CD4-positive, alpha-beta T cell (primary cell): ENCODE results near the gene YEATS2. TPM values are rescaled to one million over a fixed set of nuclear protein-coding genes. Genes with fewer than 3 reads are reported as not detected.

Experiments
- ATAC-seq: fragments of 200-7000 bp; cut with Tn5 transposase; one replicate; pipeline ENCODE4 v1.10.0; 2022; ENCODE audit warnings: mild to moderate bottlenecking; ENCODE audit not compliant: poor library complexity
- CTCF ChIA-PET: fragments of 350-600 bp; sonication (Branson Sonifier 250); formaldehyde crosslinking; loops from one replicate; lab custom pipeline; 2021; ENCODE audit warnings: antibody characterized with exemption, inconsistent platforms; lab: Charles Lee
- POLR2A ChIA-PET: fragments of 350-600 bp; sonication (Branson Sonifier 250); formaldehyde crosslinking; loops from one replicate; lab custom pipeline; 2021; ENCODE audit warnings: antibody characterized with exemption, inconsistent platforms; lab: Charles Lee
- DNase-seq, 14 experiments: peaks; one replicate each; pipeline ENCODE4 v3.0.0-alpha.2; 2013 to 2020; ENCODE audit warnings: mixed read lengths in 2 of 14
- H3K27ac ChIP-seq, 2 donors: one replicate each; pipeline versions ENCODE4 v1.5.1 to v1.7.0; 2013; ENCODE audit warnings: low read length in 2 of 2, low read depth in 1 of 2, mild to moderate bottlenecking in 1 of 2
- H3K27me3 ChIP-seq, 2 experiments: 1 replicate in 1 of 2; 2 replicates in 1 of 2; pipeline versions ENCODE4 v1.6.1 to v1.7.0; 2013; ENCODE audit warnings: low read length in 2 of 2, control low read depth in 1 of 2, mild to moderate bottlenecking in 1 of 2, moderate library complexity in 1 of 2; ENCODE audit not compliant: insufficient read depth in 2 of 2, control insufficient read depth in 1 of 2
- H3K36me3 ChIP-seq: one replicate; pipeline ENCODE4 v1.6.1; 2013; ENCODE audit warnings: low read length, control low read depth; ENCODE audit not compliant: insufficient read depth
- H3K4me1 ChIP-seq: one replicate; pipeline ENCODE4 v1.6.1; 2013; ENCODE audit warnings: low read length, control low read depth; ENCODE audit not compliant: insufficient read depth
- H3K4me3 ChIP-seq: one replicate; pipeline ENCODE4 v1.5.1; 2013; ENCODE audit warnings: mild to moderate bottlenecking, low read length, moderate library complexity
- H3K9me3 ChIP-seq, 2 experiments: 1 replicate in 1 of 2; 2 replicates in 1 of 2; pipeline versions ENCODE4 v1.6.1 to v1.7.0; 2013; ENCODE audit warnings: low read length in 2 of 2, mild to moderate bottlenecking in 2 of 2, control low read depth in 1 of 2, moderate library complexity in 1 of 2; ENCODE audit not compliant: control insufficient read depth in 1 of 2, insufficient read depth in 1 of 2
- H3K27ac Mint-ChIP-seq: one replicate; pipeline ENCODE4 v1.8.0; 2020; ENCODE audit warnings: mixed read lengths
- H3K27me3 Mint-ChIP-seq: one replicate; pipeline ENCODE4 v1.8.0; 2021; ENCODE audit warnings: mixed read lengths
- H3K36me3 Mint-ChIP-seq: one replicate; pipeline ENCODE4 v1.8.0; 2021; ENCODE audit warnings: low read depth, mixed read lengths
- H3K4me1 Mint-ChIP-seq: one replicate; pipeline ENCODE4 v1.8.0; 2021; ENCODE audit warnings: low read depth, mixed read lengths
- H3K4me3 Mint-ChIP-seq: one replicate; pipeline ENCODE4 v1.8.0; 2020; ENCODE audit warnings: mild to moderate bottlenecking, mixed read lengths
- H3K9me3 Mint-ChIP-seq: one replicate; pipeline ENCODE4 v1.8.0; 2020; ENCODE audit warnings: mixed read lengths
- intact Hi-C, 2 experiments: fragments of 100-400 bp; cut with DNase I in 1 of 2; cut with micrococcal nuclease in 1 of 2; formaldehyde crosslinking; loops; one replicate each; pipeline versions ENCODE4 v1.15.1 to v1.9.0; 2023 to 2025; cut with DNase I, micrococcal nuclease
- total RNA-seq, 174 experiments: library from RNA in 2 of 174; stranded (reverse) in 2 of 174; gene quantifications; one replicate each; pipeline ENCODE4 v1.2.3 and lab custom pipeline; 2021 to 2026
- TF ChIP-seq, protein P1 (sequence below): fragments of 200-600 bp; IDR thresholded peaks from one replicate; pipeline ENCODE4 v1.8.0; 2022; ENCODE audit warnings: antibody characterized with exemption, mild to moderate bottlenecking

Gene YEATS2
- total RNA-seq, 2 experiments from 2014 or later = 14.6 to 15.9 TPM

DNA sequence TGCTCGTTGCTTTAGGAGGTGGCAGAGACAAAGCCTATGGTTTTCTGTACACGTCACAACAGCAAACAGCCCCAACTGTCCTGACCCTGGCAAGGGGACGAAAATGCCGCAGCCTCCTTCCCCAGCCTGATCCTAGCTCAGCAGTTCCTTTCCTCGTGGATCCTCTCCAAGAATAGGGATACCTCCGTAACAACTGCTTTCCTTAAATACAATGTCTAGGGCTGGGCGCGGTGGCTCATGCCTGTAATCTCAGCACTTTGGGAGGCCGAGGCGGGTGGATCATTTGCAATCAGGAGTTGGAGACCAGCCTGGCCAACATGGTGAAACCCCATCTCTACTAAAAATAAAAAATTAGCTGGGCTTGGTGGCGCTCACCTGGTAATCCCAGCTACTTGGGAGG, 110.8 kb downstream of the YEATS2 start:
- no peaks in the 10 kb centered on the region for H3K9me3 ChIP-seq
- ChIA-PET CTCF (no interaction called here), POLR2A (no interaction called here)
- ATAC-seq = no peak
- Mint-ChIP-seq H3K36me3 (peaks cover 71% of the 10 kb centered on the region), H3K27ac (no peak overlapping the region), H3K4me1 (no peaks in the 10 kb centered on the region), H3K9me3 (no peaks in the 10 kb centered on the region), H3K27me3 (no peaks in the 10 kb centered on the region), H3K4me3 (no peak overlapping the region)
- no peaks in the 10 kb centered on the region for H3K27me3 ChIP-seq
- H3K27ac ChIP-seq = no peak overlapping the region
- intact Hi-C loops = no loop called here
- peaks cover 68% of the 10 kb centered on the region for H3K36me3 ChIP-seq
- no peak for DNase-seq
- H3K4me1 ChIP-seq = no peaks in the 10 kb centered on the region
- H3K4me3 ChIP-seq = no peak overlapping the region
- TF ChIP-seq, protein P1, sequence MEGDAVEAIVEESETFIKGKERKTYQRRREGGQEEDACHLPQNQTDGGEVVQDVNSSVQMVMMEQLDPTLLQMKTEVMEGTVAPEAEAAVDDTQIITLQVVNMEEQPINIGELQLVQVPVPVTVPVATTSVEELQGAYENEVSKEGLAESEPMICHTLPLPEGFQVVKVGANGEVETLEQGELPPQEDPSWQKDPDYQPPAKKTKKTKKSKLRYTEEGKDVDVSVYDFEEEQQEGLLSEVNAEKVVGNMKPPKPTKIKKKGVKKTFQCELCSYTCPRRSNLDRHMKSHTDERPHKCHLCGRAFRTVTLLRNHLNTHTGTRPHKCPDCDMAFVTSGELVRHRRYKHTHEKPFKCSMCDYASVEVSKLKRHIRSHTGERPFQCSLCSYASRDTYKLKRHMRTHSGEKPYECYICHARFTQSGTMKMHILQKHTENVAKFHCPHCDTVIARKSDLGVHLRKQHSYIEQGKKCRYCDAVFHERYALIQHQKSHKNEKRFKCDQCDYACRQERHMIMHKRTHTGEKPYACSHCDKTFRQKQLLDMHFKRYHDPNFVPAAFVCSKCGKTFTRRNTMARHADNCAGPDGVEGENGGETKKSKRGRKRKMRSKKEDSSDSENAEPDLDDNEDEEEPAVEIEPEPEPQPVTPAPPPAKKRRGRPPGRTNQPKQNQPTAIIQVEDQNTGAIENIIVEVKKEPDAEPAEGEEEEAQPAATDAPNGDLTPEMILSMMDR = no peak

DNA sequence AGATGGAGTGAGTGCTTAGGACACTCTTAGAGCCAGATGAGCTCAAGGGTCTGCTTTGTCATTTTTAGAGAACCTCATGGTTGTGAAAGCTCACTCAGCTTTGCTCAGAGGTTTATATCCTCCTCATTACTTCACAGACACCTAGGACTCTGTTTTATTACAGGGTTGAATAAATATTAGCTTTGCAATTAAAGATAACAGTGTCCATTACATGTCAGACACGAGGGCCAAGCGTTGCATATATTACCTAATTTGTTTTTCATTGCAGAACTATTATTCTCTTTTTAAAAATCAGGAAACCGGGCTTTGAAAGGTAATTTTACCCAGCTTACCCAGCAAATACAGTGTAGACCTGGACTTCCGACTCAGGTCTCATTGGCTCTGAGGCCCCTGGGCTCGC, 111.7 kb downstream of the YEATS2 start:
- H3K27me3 Mint-ChIP-seq = no peaks in the 10 kb centered on the region
- no peaks in the 10 kb centered on the region for H3K9me3 Mint-ChIP-seq
- Histone ChIP-seq H3K27me3 (no peaks in the 10 kb centered on the region), H3K27ac (no peak overlapping the region), H3K4me1 (no peaks in the 10 kb centered on the region), H3K9me3 (no peaks in the 10 kb centered on the region), H3K4me3 (no peak overlapping the region), H3K36me3 (peaks cover 60% of the 10 kb centered on the region)
- ATAC-seq (no peak), DNase-seq (no peak)
- H3K36me3 Mint-ChIP-seq = peaks cover 64% of the 10 kb centered on the region
- ChIA-PET POLR2A (no interaction called here), CTCF (no interaction called here)
- intact Hi-C loops = no loop called here
- TF ChIP-seq, protein P1 = no peak
- H3K4me3 Mint-ChIP-seq = no peak overlapping the region
- peaks cover 2% of the 10 kb centered on the region for H3K4me1 Mint-ChIP-seq
- H3K27ac Mint-ChIP-seq = no peak overlapping the region

DNA sequence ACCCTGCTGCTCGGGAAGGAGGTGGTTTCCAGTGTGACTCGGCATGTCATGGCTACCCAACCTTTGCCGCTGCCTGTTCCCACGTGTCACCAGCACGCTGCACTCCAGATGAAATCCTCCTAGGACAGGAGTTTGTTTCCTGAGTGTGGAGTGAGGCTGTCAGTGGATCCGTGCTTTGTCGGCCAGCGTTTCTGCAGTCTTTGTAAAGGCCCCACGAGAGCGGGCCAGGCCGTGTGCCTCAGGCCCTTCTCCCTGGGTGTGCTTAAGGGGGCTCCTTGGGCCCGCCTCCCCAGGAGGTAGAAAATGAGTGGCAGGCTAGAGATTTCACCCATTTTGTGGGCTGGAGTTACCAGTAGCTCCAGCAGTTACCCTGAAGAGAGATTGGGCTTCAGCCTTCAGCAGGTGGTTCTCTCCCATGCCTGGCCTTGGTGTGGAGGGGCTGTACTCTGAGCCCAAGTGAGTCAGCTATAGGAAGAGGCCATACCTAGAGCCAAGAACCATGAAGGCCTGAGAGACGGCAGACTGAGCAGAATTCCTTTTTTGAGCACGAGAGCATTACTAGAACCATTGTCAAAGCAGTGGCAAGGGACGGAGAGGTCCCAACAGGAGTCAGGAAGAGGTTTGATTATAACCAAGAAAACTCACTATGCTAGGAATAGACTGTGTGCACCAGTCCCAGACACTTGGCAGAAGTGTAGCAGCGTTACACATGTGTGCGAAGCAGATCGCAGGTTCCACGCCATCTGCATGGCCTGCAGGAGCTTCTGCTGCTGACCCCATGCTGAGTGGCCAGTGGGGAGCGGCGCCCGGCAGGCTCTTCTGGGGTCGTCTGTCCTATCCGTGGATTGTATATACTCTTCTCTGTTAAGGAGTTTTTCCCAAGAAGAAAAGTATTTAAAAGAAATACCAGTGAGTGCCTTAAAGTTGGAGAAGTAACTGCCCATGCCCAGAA, 113.3 kb downstream of the YEATS2 start:
- Histone ChIP-seq H3K9me3 (no peaks in the 10 kb centered on the region), H3K4me3 (no peak overlapping the region), H3K36me3 (peaks cover 56% of the 10 kb centered on the region), H3K4me1 (peaks cover 8% of the 10 kb centered on the region), H3K27me3 (no peaks in the 10 kb centered on the region), H3K27ac (no peak overlapping the region)
- no peak overlapping the region for H3K4me3 Mint-ChIP-seq
- intact Hi-C loops = no loop called here
- no peaks in the 10 kb centered on the region for H3K9me3 Mint-ChIP-seq
- CTCF ChIA-PET = no interaction called here
- no peak overlapping the region for H3K27ac Mint-ChIP-seq
- DNase-seq (no peak), ATAC-seq (no peak)
- H3K27me3 Mint-ChIP-seq = no peaks in the 10 kb centered on the region
- H3K4me1 Mint-ChIP-seq = peaks cover 13% of the 10 kb centered on the region
- peaks cover 61% of the 10 kb centered on the region for H3K36me3 Mint-ChIP-seq
- POLR2A ChIA-PET = no interaction called here
- TF ChIP-seq, protein P1 = no peak
